GM21786 (cell line): ENCODE data around the gene ISCA1.

Experiments used
- ATAC-seq: cut with Tn5 transposase; IDR thresholded peaks from one replicate; pipeline ENCODE4 v1.9.1; 2021; ENCODE audit not compliant: unreplicated experiment

ISCA1 gene

DNA sequence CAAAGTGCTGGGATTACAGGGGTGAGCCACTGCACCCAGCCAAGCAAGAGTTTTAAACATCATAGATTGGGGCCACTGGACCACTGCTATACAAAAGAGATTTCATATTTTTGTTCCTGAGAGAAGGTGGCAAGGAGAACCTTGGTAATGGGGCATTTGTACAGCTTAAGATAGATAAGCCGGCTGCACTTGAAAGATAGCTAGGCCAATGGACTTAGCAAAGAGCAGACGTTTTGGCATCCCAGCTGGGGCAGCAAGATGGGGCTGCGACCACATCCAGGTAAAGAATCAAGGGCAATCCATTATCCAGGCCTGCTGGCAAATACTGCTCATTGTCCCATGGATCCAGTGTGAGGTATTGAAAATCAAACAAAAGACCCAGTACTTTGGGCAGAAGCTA is 3.9 kb upstream of the ISCA1 start:
- ATAC-seq, result no peak

DNA sequence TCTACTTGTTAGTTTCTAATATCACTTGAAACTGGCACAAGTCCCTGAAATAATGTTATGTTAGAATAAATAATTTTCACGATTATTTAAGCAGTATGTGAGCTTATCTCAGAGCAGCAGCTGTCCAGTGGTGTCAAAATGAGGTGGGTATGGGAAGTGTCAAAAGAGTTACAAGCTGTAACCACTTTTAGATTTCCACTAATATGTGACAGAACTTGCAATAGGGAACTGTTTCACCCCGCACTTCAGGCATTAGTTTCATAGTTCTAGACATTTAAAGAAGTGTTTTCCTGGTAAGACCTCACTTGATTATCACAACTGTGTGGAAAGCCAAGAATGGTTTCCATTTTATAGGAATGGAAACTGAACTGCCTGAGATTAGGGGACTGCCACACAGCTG is 2.9 kb upstream of the ISCA1 start:
- ATAC-seq, result no peak

DNA sequence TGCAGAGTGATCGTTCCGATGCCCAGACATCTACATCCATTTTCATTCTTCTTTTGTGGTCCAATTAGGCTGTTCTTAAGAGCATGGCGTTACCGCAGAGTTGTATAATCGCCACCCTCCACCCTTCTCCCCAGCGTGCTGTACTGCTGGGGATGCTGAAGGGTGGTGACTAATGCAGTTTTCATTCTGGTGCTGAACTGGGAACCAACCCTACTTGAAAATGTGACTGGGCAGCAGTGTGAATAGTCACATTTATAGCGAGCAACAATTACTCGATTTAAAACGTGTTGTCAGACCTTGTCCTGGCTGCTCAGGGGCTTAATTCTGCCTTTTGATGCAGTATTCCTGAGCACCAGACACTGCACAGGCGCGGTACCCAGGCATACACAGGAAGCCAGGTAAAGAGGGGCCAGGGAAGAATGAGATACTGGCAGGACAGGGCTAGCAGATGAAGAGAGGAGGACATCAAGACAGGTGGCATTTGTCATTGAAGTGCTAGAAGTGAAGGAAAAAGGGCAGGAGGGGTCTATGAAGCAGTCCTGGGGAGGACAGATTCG is 719 bp upstream of the ISCA1 start:
- ATAC-seq, result peak; percentile 12

DNA sequence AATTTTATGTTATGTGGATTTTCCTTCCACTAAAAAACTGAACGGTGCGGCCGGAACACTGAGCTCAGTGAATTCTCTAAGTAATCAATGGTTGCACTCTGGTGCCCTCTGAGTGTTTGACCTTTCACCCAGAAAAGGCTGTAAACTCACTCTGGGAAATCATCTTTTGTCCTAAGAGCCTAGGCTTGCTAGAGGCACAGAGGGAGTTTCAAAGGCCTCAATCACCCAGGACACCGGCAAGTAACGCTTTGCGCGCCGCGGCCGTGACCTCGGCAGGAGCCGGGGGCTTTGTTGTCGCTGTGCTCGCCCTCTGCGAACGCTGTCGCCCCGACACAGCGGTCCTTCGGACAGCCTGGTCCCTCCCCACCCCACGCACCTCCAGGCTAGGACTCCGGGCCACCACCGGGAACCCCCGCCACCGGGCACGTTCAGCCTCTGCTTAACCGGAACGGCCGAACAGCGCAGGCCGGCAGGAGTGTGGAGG is 703 bp downstream of the ISCA1 start:
- ATAC-seq, result peak; percentile 27

DNA sequence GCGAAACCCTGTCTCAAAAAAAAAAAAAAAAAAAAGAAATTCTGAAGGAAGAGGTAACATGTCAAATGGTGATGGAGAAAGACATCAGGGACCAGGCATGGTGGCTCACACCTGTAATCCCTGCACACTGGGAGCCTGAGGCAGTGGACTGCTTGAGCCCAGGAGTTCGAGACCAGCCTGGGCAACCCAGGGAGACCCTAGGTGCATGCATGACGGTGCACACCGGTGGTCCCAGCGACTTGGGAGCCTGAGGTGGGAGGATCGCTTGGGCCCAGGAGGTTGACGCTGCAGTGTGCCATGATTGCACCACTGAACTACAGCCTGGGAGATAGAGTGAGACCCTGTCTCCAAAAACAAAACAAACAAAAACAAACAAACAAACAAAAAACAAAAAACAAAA is 1.8 kb downstream of the ISCA1 start:
- ATAC-seq, result no peak

DNA sequence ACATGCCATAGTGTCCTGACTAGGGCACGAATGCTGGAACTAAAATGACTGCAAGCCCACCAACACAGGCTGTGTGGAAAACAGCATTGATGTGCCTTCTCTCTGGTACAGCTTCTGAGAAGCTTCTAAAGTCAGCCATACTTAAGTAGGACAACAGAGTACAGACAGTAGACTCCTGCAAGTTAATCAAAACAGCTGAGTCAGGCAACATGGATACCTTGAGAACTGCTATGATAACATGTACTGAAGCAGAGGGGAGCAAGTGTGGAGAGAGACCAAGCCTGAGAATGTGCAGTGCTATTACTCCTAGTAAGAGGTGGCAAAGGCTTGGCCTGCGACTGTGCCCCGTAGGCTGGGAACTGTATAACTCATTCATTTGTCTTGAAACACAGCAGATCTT is 2.5 kb downstream of the ISCA1 start:
- ATAC-seq, result no peak

DNA sequence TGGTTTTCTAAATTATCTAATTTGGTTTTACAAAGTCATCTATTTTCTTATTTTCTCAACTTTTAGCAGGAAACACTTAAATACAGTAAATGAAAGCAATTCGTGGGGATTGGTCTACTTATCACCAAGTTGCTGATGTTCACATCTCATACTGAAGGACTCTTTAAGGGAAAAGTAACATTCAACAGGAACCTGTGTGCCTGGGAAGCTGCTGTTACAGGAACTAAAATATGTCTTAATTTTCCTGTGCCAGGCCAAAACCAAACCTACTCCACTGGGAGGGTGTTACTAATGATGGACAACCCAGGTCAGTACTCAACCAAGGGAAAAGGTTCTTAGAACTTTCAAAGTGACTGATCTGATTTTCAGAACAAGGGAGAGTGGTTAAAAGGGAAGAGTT is 5.3 kb downstream of the ISCA1 start:
- ATAC-seq, result no peak

DNA sequence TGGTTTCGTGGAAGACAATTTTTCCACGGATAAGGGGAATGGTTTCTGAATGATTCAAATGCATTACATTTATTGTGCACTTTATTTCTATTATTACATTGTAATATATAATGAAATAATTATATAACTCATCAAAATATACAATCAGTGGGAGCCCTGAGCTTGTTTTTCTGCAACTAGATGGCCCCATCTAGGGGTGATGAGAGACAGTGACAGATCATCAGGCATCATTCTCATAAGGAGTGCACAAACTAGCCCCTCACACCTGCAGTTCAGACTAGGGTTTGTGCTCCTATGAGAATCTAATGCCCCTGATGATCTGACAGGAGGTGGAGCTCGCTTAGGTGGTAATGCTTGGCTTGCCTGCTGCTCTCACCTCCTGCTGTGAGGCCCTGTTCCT is 6.4 kb downstream of the ISCA1 start:
- no peak for ATAC-seq

DNA sequence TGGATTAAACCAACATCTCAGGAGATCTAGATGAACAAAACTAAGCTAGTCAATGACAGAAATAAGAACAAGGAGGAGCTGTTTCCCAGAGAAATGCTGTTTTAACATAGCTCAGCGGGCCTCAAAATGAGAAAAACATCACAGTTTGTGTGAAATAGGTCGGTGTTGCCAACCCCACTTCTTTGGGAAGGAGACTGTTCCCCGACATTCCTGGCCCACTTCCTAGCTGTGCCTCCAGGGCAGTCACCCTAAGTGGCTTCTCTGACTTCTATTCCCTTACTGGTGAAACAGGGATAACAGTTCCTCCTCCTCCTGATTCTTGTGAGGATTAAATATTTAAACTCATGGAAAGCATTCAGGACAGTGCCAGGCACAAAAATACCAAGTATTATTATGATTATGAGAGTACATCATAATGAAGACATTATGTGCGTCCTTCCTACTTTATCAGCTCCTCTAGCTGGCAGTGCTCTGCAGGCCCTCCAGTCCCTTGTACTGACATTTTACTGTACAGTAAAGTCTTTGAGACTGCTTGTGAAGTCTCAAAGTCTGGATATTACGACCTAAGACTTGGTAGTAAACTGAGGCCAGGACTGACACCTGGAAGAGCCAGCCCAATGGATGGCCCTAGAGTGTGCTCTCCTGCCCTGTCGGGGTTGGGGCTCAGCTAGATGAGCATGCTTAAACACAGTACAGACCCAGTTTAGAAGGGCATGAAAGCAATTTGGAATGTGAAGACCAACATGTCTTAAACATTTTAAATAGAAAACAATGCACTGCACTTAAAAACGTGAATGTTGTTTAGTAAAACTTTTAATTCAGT is 7.3 kb downstream of the ISCA1 start:
- ATAC-seq, result no peak

DNA sequence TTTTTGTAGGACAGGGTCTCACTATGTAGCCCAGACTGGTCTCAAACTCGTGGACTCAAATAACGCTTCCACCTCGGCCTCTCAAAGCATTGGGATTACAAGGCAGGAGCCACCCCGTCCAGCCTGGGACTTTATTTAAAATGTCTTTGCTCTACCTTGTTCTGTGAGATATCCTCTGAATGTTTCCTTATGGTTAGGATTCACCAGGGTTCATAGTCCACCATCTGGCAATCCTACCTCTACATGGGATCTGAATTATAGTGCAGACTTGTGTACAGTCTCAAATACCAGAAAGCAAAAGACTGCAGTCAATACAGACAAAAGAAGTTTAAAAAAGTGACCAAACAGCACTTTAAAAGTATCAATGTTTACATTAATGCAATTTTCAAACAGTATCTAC is 10.1 kb downstream of the ISCA1 start:
- no peak for ATAC-seq

DNA sequence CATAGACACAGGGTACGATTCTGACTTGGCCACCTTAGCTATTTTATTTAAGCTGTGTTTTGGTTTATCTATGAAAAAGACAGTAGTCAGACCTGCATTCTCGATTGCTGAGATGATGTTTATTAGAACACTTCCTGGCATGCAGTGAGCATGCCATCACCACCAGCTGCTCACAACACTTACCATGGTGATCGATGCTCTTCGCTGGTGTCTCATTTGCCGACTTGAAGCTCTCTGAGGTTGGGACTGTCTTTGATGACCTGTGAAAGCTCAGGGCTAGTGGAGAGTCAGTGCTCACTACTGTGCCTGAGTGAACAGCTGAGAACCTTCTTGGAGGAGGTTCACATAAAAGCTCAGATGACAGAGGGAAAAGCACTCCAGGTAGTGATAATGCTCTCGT is 18.5 kb downstream of the ISCA1 start:
- no peak for ATAC-seq

DNA sequence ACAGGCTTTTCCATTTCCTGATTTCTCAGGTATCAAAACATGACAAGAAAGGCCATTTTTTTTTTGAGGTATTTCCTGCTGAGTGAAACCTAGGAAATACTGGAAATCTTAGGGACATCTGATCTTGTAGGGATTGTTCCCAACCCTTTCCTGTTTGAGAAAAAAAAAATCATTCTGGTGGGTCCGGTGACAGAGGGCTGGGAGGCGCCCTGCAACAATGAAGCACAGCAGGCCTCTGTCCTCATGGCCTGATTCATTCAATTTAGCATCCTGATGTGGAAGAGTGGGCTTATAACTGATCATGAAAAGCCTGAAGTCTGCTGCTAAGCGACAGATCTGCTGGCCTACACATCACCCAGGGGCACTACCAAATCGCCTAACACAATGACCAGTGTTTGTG is 19.8 kb downstream of the ISCA1 start:
- ATAC-seq, result no peak

DNA sequence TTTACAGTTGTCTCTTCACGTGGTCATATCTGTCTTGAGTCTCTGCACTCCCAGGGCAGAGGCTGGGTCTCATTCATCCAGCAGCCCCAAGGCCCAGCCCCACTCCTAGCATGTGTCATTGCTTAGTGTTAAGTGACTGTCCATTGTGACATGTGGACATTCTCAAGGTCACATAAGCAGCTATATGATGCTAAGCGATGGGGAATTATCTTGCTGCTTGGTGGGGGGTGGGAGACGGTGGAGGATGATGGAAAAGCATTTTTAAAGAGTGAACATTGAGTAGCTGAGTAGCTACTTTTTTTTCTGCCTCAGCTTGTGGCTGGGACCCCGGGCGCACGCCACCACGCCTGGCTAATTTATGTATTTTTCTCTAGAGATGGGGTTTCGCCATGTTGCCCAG is 22.8 kb downstream of the ISCA1 start, which contains the start of gene C9orf153:
C9orf153 (minus strand) TSS at position 101 of the 400 bp plus-strand sequence. CDS start 30,054 bp downstream, outside the sequence.
- ATAC-seq, result no peak

DNA sequence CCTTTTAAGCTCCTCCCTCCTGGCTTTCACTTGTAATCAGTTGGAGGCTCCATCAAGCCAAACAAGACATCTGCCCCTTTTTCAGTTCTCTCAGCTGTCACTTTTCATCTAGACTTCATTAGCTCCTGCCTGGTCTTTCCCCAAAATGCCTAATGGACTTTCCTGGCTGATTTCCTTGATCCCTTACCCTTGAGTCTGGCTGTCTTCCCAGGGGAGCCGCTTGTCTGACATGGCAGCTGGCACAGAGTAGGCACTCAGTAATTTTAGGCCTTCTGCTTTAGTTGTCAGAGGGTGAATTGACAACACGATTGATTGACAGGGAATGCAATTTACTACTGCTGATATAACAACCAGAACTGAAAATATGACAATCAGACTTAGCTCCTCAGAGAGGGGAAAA is 24.9 kb downstream of the ISCA1 start:
- ATAC-seq, result no peak

DNA sequence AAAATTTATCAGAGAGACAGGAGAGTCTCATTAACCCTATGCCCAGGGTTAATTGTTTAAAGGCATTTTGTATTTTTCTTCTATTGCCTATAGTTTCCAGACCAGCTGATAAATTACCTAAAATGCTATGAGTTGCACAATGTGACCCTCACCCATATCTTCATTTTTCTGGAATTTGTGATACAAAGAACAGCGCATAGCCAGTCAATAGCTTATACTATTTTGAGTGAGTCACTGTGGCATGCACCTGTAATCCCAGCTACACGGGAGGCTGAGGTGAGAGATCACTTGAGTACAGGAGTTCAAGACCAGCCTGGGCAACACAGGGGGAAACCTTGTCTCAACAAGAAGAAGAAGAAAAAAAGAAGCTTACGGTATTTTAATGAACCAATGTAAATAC is 25.7 kb downstream of the ISCA1 start:
- ATAC-seq, result no peak

DNA sequence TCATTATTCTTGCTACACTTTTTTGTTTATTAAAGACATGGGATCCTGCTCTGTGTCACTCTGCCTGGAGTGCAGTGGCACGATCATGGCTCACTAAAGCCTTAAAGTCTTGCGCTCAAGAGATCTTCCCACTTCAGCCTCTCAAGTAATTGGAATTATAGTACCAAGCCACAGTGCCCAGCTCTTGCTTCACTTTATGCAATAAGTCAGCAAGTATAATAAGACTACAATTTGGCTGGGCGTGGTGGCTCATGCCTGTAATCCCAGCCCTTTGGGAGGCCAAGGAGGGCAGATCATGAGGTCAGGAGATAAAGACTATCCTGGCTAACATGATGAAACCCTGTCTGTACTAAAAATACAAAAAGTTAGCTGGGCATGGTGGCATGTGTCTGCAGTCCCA is 28.8 kb downstream of the ISCA1 start:
- no peak for ATAC-seq

DNA sequence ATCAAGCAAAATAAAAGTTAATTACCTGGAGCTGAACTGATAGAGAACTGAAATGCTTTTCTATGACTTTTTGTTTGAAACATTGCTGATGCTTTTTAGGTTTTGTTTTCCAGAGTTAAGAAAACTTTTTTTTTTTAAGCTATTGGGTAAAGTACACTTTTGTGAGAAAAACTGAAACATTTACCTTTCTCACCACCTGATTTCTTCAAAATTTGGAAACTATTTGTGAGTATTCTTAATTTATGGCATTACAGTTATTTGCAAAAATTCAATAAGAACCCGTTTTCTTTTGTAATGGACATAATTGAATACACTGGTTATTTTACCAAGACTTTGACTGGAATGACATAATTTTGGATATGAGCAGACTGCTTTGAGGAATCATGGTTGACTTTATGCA is 29.5 kb downstream of the ISCA1 start:
- ATAC-seq, result no peak

DNA sequence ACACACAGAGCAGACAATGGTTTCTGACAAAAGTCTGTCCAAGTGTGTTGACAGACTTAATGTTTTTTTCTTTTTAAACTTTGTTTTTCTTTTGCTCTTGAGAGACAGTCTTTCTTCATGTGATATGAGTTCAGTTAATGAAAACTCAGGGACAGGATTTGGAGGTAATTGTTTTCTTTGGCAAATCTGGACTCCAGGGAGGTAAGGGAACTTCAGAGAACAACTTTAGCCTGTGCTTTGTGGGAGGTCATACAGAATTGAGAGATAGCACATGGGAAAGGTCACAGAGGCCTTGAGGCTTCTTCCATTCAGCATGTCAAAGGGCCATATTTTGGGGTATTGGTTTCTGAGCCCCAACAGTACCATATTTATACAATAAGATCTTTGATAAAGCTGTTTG is 32.2 kb downstream of the ISCA1 start:
- no peak for ATAC-seq

DNA sequence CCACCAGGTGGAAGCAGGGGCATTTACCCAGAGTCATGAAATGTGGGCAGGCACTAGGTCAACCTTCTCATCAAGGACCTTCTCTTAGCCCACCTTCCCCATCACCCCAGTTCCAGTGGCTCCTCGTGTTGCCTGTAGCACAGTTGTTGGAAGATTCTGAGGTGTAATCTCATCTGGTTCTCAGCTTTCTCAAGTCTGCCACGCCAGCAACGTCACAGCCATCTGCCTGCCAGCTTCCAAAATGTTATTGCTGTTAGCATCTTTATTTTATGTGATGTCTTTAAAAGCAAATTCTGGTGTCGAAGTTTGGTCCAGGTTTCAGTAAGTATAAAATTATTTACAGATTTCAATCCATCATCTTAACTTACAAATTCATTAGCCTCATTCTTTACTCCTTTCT is 33.6 kb downstream of the ISCA1 start:
- no peak for ATAC-seq

DNA sequence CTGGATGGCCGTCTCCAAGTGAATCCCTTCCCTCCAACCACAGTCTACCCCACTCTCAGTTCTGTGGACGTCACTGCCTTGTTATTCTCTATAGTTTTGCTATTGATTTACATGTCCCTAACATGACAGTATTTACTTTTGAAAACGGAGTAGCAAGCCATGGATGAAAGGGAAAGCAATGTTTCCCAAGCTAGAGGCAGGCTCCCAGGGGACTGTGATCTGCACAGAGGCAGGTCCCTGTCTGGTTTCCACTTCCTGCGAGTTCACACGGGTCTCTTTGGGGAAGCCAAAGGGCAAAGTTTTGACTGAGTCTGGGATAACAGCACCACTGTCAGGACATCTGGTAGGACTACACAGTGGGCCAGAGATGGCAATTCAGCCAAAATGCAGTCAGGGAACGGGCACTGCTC is 35.6 kb downstream of the ISCA1 start:
- peak; percentile 99 for ATAC-seq

DNA sequence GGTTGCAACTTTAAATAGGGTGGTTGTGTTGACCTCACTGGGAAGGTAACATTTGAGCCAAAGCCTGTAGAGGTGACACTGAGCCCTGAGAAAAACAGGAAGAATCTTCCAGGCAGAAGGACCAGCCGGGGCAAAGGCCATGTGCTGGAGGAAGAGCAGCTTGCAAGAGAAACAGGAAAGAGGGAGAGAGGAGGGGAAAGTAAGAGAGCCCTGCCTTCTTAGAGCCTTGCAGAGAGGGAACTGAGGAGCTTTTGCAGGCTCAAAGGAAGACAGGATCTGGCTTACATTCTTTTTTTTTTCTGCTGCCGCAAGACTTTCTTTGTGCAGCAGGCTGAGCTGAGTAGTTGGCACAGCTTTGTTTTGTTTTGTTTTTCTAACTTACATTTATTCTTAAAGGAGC is 40.3 kb downstream of the ISCA1 start:
- no peak for ATAC-seq

DNA sequence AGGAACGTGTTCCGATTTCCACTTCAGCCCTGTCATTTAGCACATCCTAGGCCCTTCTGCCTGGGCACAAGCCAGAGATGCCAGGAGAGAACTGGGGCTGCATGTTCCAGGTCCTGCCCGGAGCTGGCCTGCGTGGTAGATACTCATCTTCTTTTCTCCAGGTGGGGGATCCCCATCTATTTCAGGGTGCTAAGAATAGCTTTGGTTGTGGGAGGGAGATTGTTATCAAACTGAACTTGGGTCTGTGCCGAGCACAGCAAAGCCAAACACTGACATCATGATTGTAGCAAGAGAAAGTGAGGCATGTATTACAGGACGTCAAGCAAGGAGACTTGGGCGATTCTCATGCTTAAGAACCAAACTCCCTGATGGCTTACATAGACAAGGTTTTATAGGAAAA is 41.1 kb downstream of the ISCA1 start:
- ATAC-seq, result no peak
